Stimulated activated CD4-positive, alpha-beta T cell treated with anti-CD3 and anti-CD28 coated beads, Interleukin-1b, Interleukin-23, amount 100 ng/mL, for 48 hours (primary cell): ENCODE results near the gene HAGHL.
"Not testable (repeated sequence)": the region's sequence is repeated elsewhere in the genome, so short reads cannot be mapped to it uniquely, and the experiment has no call there.

ENCODE experiments used
- DNase-seq: peaks from one replicate; pipeline ENCODE4 v3.0.0-alpha.2; 2020

HAGHL gene

GRCh38 chr16:760545-761343 lies 33.8 kb downstream of the HAGHL start, which contains the start of gene MSLN:
Gene MSLN (plus strand): TSS chr16:760734. CDS start chr16:762681, 1,947 bp downstream.
- no peak for DNase-seq

DNA sequence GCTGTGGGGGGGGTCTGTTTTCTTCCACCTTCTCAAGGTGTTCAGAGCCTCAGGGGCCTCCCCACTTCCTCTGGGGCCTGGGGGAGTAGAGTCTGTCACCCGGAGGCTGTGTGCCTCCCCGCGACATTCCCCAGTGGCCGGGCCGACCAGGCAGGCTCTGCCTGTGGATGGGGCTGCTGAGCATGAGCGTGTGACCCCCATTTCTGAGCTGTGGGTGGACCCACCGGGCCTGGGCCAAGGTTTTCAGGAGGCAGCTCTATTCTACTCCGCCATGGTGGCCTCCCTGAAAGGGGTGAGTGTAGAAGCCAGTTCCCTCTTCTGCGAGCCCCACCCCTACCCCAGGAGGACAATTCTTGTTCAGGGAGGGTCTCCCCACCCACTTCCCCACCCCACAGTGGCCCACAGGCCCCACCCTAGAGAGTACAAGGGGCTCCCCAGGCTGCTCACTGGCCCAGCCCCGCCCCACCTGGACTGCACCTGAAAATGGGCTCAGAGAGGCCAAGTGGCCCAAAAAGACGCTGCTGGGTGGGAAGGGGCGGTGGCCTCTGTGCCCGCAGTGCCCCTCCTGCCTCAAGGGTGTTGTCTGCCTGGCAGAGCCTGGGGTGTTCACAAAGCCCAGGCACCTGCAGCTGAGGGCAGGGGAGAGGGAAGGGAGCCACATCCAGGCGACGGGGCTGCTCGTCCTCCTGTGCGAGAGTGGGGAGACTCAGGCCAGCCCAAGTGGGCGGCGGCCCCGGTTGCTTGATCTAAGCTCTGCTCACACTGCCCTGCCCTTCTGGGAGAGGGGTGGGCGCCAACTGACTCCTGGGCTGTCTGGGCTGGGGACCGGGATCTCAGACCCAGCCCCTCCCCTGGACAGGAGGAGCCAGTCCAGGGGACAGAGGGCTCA lies 35.0 kb downstream of the HAGHL start:
- DNase-seq = no peak

DNA sequence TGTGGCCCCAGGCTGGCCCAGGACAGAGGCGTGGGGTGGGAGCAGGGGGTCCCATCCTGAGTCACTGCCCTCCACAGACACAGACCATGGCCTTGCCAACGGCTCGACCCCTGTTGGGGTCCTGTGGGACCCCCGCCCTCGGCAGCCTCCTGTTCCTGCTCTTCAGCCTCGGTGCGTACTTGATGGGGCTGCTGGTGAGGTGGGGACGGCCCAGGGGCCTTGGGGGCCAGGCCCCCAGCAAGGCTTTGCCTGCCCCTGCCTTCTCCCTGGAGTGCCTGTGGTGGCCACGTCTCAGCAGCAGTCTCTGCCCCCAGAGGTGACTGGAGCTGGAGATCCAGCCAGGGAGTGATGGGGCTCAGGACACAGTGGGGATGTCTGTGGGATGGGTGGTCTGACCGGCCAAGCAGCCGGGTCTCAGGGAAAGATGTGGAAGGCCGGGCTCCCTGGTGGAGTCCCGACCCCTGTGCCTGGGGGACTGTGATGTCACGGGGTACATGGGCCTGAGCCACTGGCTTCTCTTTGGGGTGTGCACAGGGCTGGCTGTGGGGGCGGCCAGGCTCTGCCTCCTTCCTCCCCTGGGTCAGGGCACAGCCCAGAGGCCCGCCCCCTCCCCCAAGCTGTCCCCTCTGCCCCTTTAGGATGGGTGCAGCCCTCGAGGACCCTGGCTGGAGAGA lies 35.8 kb downstream of the HAGHL start:
- DNase-seq = no peak

DNA sequence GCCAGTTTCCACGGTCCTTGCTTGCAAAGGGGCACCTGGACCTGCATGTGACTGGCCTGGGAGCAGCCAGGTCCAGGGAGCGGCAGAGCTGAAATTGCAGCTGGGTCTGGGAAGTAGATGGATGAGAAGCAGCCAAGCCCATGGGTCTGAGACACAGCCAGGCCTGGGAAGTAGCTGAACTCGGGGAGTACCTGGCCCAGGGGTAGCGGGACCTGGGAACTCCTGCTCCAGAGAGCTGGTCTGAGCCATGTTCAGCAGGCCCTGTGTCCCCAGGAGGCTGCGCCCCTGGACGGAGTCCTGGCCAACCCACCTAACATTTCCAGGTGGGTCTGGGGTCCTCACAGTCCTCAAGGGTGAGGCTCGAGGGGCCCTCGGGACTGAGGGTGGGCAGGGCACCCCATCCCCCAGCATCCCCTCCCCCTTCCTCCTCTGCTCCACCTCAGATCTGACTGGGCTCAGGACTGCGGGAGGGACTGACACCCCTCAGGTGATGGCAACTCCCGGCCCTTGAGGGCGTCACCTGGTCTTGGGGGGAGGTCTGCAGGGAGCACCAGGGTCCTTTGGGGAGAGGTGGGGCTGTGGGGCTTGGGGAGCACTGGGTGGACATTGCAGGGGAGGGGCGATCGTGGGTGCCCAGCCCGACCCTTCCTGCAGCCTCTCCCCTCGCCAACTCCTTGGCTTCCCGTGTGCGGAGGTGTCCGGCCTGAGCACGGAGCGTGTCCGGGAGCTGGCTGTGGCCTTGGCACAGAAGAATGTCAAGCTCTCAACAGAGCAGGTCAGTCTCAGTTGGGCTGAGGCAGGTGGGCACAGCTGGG lies 36.7 kb downstream of the HAGHL start:
- no peak for DNase-seq

- no peak for DNase-seq
These were observed 37.4 kb downstream of the HAGHL start for GRCh38 chr16:764184-764750.

DNA sequence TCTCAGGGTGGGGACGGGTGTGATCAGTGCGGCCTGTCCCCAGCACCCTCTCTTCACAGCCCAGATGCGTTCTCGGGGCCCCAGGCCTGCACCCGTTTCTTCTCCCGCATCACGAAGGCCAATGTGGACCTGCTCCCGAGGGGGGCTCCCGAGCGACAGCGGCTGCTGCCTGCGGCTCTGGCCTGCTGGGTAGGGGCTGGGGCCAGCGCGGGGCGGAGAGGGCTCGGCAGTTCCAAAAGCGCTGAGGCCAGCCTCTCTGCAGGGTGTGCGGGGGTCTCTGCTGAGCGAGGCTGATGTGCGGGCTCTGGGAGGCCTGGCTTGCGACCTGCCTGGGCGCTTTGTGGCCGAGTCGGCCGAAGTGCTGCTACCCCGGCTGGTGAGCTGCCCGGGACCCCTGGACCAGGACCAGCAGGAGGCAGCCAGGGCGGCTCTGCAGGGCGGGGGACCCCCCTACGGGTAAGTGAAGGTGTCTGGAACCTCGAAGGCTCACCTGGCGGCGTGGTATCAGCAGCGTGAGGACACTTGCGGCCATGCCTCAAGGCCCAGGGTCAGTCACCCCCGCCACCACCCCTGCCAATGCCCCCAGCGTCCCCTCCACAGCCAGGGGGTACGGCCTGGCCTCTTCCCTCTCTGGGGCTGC lies 38.1 kb downstream of the HAGHL start:
- DNase-seq = no peak

GRCh38 chr16:765488-765865 lies 38.6 kb downstream of the HAGHL start:
- no peak for DNase-seq

DNA sequence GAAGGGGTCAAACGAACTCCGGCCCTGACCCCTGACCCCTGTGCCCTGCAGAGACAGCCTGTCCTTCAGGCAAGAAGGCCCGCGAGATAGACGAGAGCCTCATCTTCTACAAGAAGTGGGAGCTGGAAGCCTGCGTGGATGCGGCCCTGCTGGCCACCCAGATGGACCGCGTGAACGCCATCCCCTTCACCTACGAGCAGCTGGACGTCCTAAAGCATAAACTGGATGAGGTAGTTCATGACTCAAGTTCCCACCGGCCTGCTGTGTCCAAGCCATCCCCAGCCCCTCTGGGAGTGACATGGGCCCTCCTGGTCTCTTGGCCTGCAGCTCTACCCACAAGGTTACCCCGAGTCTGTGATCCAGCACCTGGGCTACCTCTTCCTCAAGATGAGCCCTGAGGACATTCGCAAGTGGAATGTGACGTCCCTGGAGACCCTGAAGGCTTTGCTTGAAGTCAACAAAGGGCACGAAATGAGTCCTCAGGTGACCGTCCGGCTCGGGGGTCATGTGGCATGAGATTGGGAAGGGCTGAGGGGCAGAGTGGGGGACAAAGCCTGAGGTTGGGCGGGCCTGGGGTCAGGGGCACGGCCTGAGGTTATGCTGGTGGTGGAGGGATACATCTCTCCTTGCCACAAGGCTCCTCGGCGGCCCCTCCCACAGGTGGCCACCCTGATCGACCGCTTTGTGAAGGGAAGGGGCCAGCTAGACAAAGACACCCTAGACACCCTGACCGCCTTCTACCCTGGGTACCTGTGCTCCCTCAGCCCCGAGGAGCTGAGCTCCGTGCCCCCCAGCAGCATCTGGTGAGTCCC lies 39.3 kb downstream of the HAGHL start:
- no peak for DNase-seq

DNA sequence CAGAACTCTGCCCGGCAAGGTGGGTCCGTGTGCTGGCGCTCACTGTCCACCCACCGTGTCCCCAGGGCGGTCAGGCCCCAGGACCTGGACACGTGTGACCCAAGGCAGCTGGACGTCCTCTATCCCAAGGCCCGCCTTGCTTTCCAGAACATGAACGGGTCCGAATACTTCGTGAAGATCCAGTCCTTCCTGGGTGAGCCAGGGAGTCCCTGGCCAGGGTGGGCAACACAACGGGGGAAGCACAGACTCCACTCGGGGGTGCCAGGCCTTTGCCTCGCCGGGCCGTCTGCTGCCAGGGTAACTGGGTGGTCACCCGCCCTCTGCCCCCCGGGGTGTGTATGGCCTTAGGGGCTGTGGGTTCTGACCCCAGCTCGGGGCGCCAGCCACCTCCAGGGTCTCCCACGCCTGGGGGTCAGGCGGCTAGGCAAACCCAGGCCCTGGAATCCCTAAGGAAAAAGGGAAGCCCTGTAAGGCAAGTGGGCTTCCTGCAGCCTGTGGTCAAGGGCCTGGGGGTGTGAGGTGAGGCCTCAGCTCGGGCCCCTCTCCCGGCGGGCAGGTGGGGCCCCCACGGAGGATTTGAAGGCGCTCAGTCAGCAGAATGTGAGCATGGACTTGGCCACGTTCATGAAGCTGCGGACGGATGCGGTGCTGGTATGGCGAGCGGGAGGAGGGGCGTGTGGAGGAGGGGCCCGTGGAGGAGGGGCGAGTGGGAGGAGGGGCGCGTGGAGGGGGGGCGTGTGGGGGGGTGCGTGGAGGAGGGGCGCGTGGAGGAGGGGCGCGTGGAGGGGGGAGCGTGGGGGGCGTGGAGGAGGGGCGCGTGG lies 40.1 kb downstream of the HAGHL start:
- no peak for DNase-seq

DNA sequence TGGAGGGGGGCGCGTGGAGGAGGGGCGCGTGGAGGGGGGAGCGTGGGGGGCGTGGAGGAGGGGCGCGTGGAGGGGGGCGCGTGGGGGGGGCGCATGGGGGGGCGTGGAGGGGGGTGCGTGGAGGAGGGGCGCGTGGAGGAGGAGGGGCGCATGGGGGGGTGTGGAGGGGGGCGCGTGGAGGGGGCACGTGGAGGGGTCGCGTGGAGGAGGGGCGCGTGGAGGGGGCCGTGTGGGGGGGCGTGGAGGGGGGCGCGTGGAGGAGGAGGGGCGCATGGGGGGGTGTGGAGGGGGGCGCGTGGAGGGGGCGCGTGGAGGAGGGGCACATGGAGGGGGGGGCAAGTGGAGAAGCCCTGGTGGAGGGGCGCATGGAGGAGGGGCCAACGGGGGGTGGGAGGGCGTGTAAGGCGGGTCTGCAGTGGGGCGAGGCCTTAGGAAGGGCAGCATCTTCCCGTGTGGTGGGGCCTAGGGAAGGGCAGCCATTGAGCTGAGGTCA lies 40.9 kb downstream of the HAGHL start:
- no peak for DNase-seq

GRCh38 chr16:768428-768827 lies 41.5 kb downstream of the HAGHL start:
- DNase-seq = no peak

DNA sequence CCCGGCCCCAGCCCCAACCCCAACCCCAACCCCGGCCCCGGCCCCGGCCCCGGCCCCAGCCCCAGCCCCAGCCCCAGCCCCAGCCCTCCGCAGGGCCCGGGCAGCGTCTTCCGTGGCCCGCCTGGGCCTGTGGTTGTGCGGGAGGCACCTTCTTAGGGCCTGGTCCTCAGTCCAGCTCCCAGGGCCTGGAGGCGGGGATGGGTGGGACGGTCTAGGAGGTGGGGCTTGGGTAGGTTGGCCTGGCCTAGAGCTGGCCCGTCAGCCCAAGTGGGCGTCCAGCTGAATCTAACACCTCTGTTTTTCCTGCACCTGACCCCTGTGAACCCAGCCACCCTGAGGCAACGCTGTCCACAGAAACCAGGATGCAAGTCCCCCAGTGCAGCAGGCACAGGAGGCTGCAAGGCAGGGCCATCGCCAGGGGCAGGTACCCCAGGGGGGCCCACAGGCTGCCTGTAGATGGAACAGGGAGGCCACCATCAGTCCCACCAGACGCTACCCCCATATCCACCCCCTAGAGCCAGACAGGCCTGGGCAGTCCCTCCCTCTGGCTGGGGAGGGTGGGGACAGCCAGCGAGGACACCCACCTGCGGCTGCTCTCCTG lies 42.4 kb downstream of the HAGHL start:
- no peak for DNase-seq

DNA sequence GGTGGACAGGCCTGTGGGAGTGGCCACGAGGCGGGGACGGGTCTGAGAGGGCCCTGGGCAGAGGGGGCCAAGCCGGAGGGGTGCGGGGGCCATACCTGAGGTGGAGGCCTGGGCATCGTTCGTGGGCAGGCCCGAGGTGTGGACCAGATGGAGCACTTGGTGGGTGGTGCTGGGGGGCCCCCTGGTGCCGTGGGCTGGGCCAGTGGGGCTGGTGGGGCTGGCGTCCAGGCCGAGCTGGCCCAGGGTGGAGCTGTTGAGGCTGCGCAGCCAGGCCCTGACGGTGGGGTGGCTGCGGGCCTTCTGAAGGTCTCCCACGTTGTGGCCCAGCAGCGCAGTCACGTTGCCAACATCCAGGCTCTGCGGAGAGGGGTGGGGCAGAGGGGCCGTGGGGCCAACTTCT lies 43.0 kb downstream of the HAGHL start:
- DNase-seq = no peak

GRCh38 chr16:770411-770810 lies 43.5 kb downstream of the HAGHL start:
- DNase-seq = no peak

GRCh38 chr16:772959-773358 lies 46.1 kb downstream of the HAGHL start:
- no peak for DNase-seq

DNA sequence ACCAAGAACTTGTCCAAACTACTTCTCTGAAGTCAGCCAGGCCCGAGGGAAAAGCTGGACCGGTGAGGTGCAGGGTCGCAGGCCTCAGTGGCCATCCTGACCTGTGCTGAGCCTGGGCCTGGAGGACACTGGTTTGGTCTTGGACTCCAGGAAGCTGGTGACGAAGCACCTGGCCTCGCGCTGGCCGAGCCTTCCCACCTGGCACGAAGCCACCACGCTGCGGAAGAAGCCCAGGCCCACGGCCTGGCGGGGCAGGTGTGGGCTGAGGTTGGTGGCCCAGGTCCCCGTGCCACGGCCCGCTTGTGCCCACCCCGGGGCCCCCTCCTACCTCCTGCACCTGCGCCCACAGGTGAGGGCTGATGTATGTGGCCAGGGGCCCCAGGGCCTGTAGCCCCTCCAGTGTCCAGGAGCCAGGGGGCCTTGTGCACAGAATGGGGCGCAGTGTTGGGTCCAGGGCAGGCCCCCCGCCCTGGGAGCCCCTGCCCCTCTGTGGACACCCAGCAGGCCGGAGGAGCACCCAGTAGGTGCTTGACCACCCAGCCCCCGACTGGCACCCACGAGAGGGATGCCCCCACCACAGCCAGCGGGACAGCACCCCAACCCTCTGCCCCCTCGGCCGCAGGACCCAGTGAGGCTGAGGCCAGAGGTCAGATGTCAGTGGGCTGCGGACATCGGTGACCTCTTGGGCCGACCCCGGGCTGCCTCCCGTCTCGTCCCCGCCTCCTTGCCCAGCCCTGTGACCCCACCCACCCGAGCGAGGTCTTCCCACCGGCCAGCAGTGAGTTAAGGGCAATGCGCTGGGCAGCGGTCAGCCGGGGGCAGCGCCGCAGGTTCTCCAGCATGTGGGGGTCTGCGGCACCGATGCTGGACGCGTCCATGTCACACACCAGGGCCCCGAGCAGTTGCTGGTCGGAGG lies 47.4 kb downstream of the HAGHL start:
- no peak for DNase-seq

GRCh38 chr16:775236-775796 lies 48.4 kb downstream of the HAGHL start:
- no peak for DNase-seq

GRCh38 chr16:776298-776697 lies 49.4 kb downstream of the HAGHL start:
- not testable (repeated sequence) for DNase-seq
